Kidney (tissue), 14 donors: ENCODE data around the gene ZNF784. TPM values are rescaled to one million over a fixed set of nuclear protein-coding genes. Genes with fewer than 3 reads are reported as not detected.
A peak's percentile ranks its signal among the peaks of the same experiment; 100 is the strongest.

Experiments
- DNase-seq, 5 donors: peaks; one replicate each; pipeline ENCODE4 v3.0.0-alpha.2; 2013 to 2020
- FAIRE-seq: peaks from 2 replicates; lab custom pipeline; 2012; peaks lifted over from hg19 to GRCh38; lab: Jason Lieb, UNC
- H3K27ac ChIP-seq, 2 donors: one replicate each; pipeline ENCODE4 v1.7.0; 2013; ENCODE audit warnings: low read depth in 2 of 2, low read length in 2 of 2, inconsistent platforms in 1 of 2
- H3K27me3 ChIP-seq: one replicate; pipeline ENCODE4 v1.7.1; 2013; ENCODE audit warnings: low read length, inconsistent platforms; ENCODE audit not compliant: control insufficient read depth, insufficient read depth
- H3K36me3 ChIP-seq, 3 donors: one replicate each; pipeline versions ENCODE4 v1.7.0 to v1.7.1; 2013; ENCODE audit warnings: low read length in 3 of 3, control low read depth in 1 of 3, inconsistent platforms in 1 of 3; ENCODE audit not compliant: insufficient read depth in 3 of 3, control insufficient read depth in 2 of 3
- H3K4me1 ChIP-seq, 3 donors: one replicate each; pipeline versions ENCODE4 v1.7.0 to v1.7.1; 2013; ENCODE audit warnings: low read length in 3 of 3, inconsistent platforms in 1 of 3, low read depth in 1 of 3; ENCODE audit not compliant: control insufficient read depth in 2 of 3, insufficient read depth in 2 of 3
- H3K4me3 ChIP-seq, 3 donors: one replicate each; pipeline versions ENCODE4 v1.7.0 to v1.8.1; 2013; ENCODE audit warnings: low read length in 3 of 3, control low read depth in 1 of 3, inconsistent platforms in 1 of 3
- H3K9ac ChIP-seq, 3 donors: one replicate each; pipeline versions ENCODE4 v1.7.0 to v1.7.1; 2013; ENCODE audit warnings: low read length in 3 of 3, control low read depth in 1 of 3, inconsistent platforms in 1 of 3
- H3K9me3 ChIP-seq, 3 donors: one replicate each; pipeline versions ENCODE4 v1.7.0 to v1.7.1; 2013; ENCODE audit warnings: low read length in 3 of 3, control low read depth in 1 of 3, inconsistent platforms in 1 of 3; ENCODE audit not compliant: control insufficient read depth in 2 of 3, insufficient read depth in 1 of 3
- intact Hi-C: fragments of 100-400 bp; cut with DNase I; formaldehyde crosslinking; loops from one replicate; pipeline ENCODE4 v1.11.1; 2022
- polyA plus RNA-seq: library from polyadenylated mRNA; stranded (reverse); fragments of 350-450 nt; fragmentation: Illumina TruSeq; extraction: RNeasy Lipid Tissue Mini Kit (QIAGEN cat#74804); gene quantifications from one replicate; pipeline ENCODE4 v1.2.3, GENCODE V29; 2014; ENCODE audit warnings: low read depth, low replicate concordance; ENCODE audit not compliant: insufficient read depth
- total RNA-seq: library from RNA; stranded (reverse); fragmentation: NEBNext Ultra II Directional; extraction: Animal tissue kit (Norgen Biotek cat#: 25700); gene quantifications from one replicate; pipeline ENCODE4 v1.2.1, GENCODE V29; 2021
- TF ChIP-seq, protein P1 (sequence below): IDR thresholded peaks from 3 replicates; pipeline ENCODE4 v1.5.1; 2012; ENCODE audit warnings: mild to moderate bottlenecking, moderate library complexity, borderline replicate concordance; ENCODE audit not compliant: insufficient read depth; ENCODE audit errors: extremely low read depth
- donor health status: control.
- donor health status: control.
- donor health status: control.
- donor health status: control.
- donor health status: control.
- donor health status: DM: yes; HTN: yes; CAD: no.
- donor health status: Normal renal cell carcinoma (clear cell type).

ZNF784 gene
- total and polyA plus RNA-seq, 2 donors from 2014 or later: 6.6 to 9.8 TPM

- H3K4me1 ChIP-seq: peaks cover 3 to 19% (median 9%) of the 10 kb centered on the region in 3 donors
- FAIRE-seq (peak; percentile 19), DNase-seq (peak in 3 of 5 donors; percentile 61 to 87 (median 83))
Measured at GRCh38 chr19:55581823-55582223, 42.5 kb downstream of the ZNF784 start.

GRCh38 chr19:55581145-55581822, 43.1 kb downstream of the ZNF784 start:
- intact Hi-C loops: no loop called here
- H3K4me1 ChIP-seq: peaks cover 3 to 16% (median 6%) of the 10 kb centered on the region in 3 donors
- peak overlapping the region; percentile 64 to 66 for H3K27ac ChIP-seq
- DNase-seq (no peak), FAIRE-seq (no peak)
- H3K36me3 ChIP-seq: peaks cover 0 to 8% (median 0%) of the 10 kb centered on the region in 3 donors
- H3K9ac ChIP-seq: peak overlapping the region; percentile 43 to 77 (median 46)
- peak overlapping the region; percentile 30 to 87 (median 75) for H3K4me3 ChIP-seq
- TF ChIP-seq, protein P1, sequence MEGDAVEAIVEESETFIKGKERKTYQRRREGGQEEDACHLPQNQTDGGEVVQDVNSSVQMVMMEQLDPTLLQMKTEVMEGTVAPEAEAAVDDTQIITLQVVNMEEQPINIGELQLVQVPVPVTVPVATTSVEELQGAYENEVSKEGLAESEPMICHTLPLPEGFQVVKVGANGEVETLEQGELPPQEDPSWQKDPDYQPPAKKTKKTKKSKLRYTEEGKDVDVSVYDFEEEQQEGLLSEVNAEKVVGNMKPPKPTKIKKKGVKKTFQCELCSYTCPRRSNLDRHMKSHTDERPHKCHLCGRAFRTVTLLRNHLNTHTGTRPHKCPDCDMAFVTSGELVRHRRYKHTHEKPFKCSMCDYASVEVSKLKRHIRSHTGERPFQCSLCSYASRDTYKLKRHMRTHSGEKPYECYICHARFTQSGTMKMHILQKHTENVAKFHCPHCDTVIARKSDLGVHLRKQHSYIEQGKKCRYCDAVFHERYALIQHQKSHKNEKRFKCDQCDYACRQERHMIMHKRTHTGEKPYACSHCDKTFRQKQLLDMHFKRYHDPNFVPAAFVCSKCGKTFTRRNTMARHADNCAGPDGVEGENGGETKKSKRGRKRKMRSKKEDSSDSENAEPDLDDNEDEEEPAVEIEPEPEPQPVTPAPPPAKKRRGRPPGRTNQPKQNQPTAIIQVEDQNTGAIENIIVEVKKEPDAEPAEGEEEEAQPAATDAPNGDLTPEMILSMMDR: no peak
- H3K9me3 ChIP-seq: no peaks in the 10 kb centered on the region
- H3K27me3 ChIP-seq: no peaks in the 10 kb centered on the region

More at GRCh38 chr19:55581823-55582223, 42.5 kb downstream of the ZNF784 start:
- H3K27ac ChIP-seq: peak overlapping the region; percentile 64 to 83
- H3K9me3 ChIP-seq: no peaks in the 10 kb centered on the region
- H3K9ac ChIP-seq: peak overlapping the region in 2 of 3 donors; percentile 27 to 46
- peaks cover 0 to 5% (median 0%) of the 10 kb centered on the region in 3 donors for H3K36me3 ChIP-seq
- intact Hi-C loops: no loop called here
- no peaks in the 10 kb centered on the region for H3K27me3 ChIP-seq
- TF ChIP-seq, protein P1: no peak
- H3K4me3 ChIP-seq: peak overlapping the region; percentile 31 to 75 (median 34)

DNA sequence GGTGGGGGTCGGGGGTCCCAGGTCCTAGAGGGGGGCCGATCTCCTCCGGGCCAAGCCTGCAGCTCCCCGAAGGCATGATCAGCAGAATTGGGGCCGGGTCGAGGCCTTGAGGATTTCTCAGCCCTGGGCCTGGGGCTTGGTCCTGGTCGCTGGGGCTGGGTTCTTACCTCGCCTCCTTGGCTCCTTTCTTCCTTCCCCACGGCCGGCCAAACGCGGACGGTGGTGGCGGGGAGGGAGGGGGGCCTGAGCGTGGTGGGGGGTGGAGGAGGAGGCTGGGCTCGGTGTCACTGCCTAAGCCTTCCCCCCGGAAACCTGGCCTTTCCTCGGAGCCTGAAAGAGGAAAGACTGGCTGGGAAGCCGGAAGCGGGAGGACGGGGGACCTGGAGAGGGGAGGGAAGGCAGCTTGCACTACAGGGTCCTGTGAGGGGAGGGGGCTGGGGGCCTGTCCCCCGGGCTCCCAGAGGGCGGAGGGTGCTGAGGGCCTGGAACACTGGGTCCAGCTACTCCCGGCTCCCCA, 43.7 kb downstream of the ZNF784 start, which contains the start of gene ZNF579:
TSS of gene ZNF579 (minus strand) at position 221 of the 517 bp plus-strand sequence. CDS start 1,209 bp downstream, outside the sequence.
- Histone ChIP-seq H3K27me3 (no peaks in the 10 kb centered on the region), H3K4me3 (peak within 1 kb of the TSS; percentile 30 to 87 (median 75)), H3K9ac (peak within 1 kb of the TSS; percentile 77 to 79 (median 77)), H3K9me3 (no peaks in the 10 kb centered on the region), H3K36me3 (peaks cover 0 to 8% (median 0%) of the 10 kb centered on the region in 3 donors), H3K27ac (peak within 1 kb of the TSS; percentile 66 to 94), H3K4me1 (peaks cover 3 to 11% (median 6%) of the 10 kb centered on the region in 3 donors)
- TF ChIP-seq, protein P1: no peak
- FAIRE-seq: no peak
- intact Hi-C loops: no loop called here
- DNase-seq: peak; percentile 92 to 95 (median 94)
